Mesenteric fat pad (tissue), 1 donor: ENCODE data around the gene AKR1C2. TPM values are rescaled to one million over a fixed set of nuclear protein-coding genes. Genes with fewer than 3 reads are reported as not detected.
"Not testable (repeated sequence)": the region's sequence is repeated elsewhere in the genome, so short reads cannot be mapped to it uniquely, and the experiment has no call there.

Experiments
- DNase-seq: peaks from one replicate; pipeline ENCODE4 v3.0.0-alpha.2; 2020; ENCODE audit warnings: low spot score
- total RNA-seq: library from RNA; stranded (reverse); fragmentation: NEBNext Ultra II Directional; extraction: Animal tissue kit (Norgen Biotek cat#: 25700); gene quantifications from one replicate; pipeline ENCODE4 v1.2.1, GENCODE V29; 2021
- donor health status: DM: yes; HTN: yes; CAD: no.

The AKR1C2 gene
- total RNA-seq, 1 donor from 2014 or later: 767 TPM

GRCh38 chr10:4962308-4962707 lies 41.3 kb downstream of the AKR1C2 start:
- not testable (repeated sequence) for DNase-seq

- not testable (repeated sequence) for DNase-seq
These were observed 42.1 kb downstream of the AKR1C2 start for GRCh38 chr10:4961558-4961957.

DNA sequence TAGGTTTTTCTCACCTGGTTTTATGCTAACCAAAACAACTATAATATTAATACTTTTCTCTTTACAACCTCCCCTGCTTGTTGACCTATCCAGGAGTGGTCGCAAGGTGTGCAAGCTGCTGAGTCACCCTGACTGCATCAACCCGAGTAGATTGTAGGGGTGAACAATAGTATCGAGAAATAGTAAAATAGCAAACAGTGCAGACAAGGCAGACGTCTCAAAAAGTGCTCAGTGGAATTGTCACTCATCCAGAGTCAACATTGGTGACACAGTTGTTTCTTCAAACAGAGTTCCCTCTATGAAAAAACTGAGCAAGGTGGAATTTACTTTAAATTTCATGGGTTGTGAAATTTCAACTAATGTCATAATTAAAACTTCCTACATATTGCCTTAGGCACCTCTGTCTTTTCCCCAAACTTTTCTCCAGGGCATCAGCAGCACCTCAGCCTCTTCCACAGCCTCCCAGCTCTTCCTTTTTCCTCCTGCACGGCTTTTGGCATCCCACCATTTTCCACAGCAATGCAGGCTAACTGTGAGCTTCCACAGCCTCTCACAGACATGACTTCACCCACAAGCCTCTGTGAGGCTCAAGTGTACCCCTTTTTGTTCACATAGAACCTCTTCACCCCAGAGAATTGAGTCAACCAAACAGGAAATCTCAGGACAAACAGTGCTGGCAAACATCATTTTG lies 46.6 kb downstream of the AKR1C2 start:
- DNase-seq: not testable (repeated sequence)

- not testable (repeated sequence) for DNase-seq
These were observed 47.6 kb downstream of the AKR1C2 start for GRCh38 chr10:4956088-4956487.

DNA sequence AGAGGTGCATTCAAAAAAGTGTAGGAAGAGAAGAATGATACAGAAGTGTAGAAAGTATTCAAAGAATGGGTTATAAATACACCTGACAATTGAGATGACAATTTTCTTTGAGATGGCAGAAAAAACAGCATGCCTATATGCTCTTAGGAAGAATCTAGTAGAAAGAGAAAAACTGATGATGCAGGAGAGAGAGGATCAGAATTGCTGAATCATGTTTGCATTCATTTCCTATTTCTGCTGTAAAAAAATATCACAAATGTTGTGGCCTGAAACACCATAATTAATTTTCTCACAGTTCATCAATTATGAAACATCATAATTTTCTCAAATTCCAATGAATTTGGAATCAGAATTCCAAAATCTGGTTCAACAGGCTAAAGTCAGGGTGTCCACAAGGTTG lies 50.3 kb downstream of the AKR1C2 start:
- no peak for DNase-seq

DNA sequence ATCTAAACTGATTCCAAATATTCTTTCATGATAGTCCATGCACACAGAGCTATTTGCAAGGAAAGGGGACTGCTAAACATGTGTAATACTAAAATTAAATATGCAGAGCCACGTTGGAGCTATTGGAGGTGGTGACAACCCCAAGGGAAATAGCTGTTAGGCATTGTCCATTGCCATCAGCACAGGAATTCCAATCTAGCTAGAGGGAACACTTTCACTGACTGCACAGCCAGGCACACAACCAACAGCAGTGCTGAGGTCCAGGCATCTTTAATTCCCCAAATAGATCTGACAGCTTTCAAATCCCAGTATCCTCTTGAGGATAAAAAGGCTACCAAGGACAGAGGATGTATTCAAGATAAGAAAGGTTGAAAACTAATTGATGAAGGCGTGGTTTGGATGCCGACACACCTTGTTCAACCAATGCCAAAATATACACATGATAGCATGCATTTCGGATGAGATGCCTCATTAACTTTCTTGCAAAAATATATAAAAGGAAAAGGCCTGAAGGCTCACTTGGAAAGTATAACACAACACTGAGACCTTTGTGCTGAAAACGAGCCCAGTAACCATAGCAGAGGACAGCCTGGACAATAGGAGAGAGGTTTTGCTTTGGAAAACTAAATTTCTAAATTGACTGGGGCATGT lies 52.0 kb downstream of the AKR1C2 start:
- DNase-seq: not testable (repeated sequence)

DNA sequence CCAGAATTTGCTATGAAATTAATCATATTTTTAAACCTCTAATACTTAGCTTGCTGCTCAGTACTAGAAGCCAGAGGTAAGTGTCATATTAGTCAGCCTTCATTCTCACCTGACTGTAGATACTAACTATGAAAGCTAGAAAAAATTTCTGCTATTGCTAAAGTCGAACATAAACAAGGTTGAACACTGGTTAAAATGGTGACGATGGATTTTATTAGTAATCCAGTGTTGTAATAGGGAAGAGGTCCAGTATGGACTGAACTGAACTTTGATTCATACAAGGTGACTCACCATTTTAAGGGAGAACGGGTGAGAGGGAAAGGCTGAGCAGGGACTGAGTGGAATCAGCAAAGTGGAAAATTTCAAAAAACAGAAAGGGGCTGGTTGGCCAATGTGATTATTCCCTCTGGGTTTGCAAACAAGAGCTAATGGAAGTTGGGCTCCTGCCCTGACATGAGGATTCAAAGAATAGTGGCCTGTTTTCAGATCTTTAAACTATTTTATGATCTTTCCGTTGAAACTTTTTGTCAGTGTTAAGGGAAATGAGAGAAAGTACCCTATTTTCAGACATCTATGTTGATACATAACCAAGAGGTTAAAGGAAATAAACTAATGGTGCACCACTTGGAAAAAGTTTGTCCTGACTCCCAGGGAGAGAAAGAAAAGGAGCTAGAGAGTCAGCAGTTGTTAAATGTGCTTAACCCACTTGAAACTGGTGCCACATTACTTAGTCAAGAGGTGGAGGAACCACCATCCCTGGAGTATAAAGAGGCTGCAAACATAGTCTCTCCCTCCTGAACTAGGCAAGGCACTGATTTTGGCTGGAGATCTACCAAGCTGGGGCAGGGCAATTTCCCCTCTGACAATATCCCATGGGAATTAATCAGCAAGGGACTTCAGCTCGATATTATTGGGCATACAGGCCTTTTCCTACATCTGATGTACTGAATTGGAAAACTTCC lies 55.7 kb downstream of the AKR1C2 start:
- DNase-seq: no peak

- DNase-seq: no peak
These were observed 56.5 kb downstream of the AKR1C2 start for GRCh38 chr10:4947039-4947634.

DNA sequence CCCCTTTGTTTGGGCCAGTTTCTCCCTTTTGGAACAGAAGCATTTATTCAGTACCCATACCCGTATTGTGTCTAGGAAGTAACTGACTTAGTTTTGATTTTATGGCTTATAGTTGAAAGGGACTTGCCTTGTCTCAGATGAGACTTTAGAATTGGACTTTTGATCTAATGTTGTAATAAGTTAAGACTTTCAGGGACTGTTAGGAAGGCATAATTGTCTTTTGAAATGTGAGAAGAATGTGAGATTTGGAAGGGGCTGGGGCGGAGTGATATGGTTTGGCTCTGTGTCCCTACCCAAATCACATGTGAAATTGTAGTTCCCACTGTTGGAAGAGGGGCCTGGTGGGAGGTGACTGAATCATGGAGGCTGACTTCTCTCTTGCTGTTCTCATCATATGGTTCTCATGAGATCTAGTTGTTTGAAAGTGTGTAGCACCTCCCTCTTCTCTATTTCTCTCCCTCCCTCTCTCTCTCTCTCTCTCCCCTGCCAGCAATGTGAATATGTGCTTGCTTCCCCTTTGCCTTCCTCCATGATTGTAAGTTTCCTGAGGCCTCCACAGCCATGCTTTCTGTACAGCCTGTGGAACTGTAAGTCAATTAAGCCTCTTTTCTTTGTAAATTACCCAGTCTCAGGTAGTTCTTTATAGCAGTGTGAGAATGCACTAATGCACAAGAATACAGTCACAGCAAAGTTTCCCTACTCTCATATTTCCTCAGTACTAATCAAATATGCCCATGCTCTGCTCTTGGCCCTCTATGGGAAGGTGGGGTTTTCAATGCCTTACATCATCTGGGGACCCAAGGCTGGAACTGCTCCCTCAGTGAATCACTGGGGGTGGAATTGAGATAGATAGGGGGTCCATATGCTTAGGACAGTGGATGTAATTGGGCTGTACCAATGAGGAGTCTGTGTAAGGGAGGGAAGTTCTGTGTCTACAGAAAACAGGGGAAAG lies 57.6 kb downstream of the AKR1C2 start:
- no peak for DNase-seq

DNA sequence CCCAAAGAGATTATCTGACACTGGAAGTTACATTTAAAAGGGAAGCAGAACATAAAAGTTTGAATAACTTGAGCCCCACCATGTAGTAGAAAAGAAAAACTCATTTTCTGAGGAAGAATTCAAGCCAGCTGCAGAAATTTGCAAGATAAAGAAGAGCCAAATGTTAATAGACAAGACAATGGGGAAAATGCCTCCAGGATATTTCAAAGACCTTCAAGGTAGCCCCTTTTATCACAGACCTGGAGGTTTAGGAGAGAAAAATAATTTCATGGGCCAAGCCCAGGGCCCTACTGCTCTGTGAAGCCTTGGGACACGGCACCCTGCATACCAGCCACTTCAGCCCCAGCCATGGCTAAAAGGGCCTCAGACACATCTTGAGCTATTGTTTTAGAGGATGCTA lies 58.8 kb downstream of the AKR1C2 start:
- no peak for DNase-seq

GRCh38 chr10:4943821-4944220 lies 59.8 kb downstream of the AKR1C2 start:
- no peak for DNase-seq

DNA sequence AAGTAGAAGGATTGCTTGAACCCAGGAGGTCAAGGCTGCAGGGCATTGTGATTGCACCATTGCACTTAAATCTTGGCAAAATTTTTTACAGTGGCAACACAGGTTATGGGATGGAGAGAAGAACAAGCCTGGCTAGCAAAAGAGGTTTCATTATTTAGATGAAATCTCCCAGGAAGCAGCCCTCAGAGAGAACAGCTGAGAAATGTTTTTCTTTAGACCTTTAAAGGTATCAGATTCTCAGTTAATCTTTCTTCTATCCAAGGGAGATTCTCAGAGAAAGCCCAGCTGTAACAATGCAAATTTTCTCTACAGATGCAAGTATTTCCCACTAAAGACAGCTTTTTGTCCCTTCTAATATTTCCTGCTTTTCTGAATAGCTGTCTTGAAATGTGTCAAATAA lies 60.2 kb downstream of the AKR1C2 start:
- not testable (repeated sequence) for DNase-seq

GRCh38 chr10:4942931-4943330 lies 60.7 kb downstream of the AKR1C2 start:
- DNase-seq: not testable (repeated sequence)

DNA sequence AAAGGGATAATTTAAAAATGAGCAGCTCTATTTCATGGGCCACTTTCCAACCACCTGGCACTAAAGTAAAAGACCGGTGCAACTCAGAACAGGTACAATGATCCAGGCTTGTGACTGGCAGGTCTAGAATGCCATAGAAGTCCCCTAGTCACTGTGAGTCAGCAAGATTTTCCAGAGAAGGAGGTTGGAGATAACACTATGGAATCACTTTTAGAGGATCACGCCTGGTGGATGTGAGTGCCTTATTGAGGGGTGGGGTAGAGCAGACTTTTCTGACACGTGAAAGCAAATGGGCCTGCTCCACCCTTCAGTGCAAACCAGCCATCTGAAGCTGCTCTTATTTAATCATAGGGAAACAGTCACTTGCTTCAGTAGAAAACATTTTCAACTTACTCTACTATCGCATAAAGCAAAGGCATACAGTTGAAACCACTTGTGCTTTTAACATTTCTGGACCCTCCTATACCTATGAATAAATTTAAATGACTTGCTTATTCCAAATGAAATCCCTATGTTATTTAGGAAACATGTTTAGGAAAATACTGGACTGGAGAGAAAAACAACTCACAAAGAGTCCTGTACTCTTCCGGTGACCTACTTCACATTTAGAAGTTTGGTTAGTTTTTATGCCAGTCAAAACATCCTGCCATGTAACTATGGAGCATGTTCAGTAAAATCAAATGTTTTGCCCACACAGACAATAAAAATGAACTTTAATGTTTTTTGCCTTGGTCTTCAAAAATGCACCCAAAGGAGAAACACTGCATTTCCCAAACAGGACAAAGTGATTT lies 61.9 kb downstream of the AKR1C2 start:
- no peak for DNase-seq

DNA sequence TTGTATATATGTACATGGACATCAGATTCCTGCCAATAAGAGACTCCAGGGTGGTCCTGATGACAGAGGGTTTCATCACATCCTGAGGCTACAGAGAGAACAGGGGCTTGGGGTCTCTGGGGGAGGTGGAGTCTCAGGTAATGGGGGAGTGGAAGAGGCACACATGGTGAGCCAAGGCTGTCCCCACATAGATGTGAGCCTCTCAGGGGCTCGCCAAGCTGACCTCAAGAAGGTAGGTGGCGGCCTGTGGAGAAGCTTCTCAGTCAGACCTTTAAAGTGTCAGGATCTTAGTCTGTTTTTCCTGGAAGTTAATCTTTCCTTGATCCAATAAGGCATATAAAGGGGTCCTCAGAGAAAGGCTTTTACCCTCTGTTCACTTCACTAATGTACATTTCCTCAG lies 62.7 kb downstream of the AKR1C2 start:
- DNase-seq: not testable (repeated sequence)

GRCh38 chr10:4940073-4940428 lies 63.6 kb downstream of the AKR1C2 start:
- not testable (repeated sequence) for DNase-seq

GRCh38 chr10:4939224-4940072 lies 64.2 kb downstream of the AKR1C2 start:
- DNase-seq: no peak
